HepG2 (cell line): ENCODE results near the gene KIF1C. TPM values are rescaled to one million over a fixed set of nuclear protein-coding genes. Genes with fewer than 3 reads are reported as not detected.

Experiments
- HMGXB4 ChIP-seq, 2 experiments: sonication (generic) in 1 of 2; formaldehyde crosslinking in 1 of 2; IDR thresholded peaks; 2 replicates each; pipeline versions ENCODE4 v1.4.0 to v1.6.1; 2018 to 2020; ENCODE audit warnings: missing genetic modification reagents in 2 of 2, borderline replicate concordance in 1 of 2, low read depth in 1 of 2, mild to moderate bottlenecking in 1 of 2, missing biosample characterization in 1 of 2
- HOXA3 ChIP-seq: sonication (generic); formaldehyde crosslinking; IDR thresholded peaks from 2 replicates; pipeline ENCODE4 v1.5.0; 2020; ENCODE audit warnings: missing genetic modification reagents
- MTF1 ChIP-seq: sonication (generic); formaldehyde crosslinking; IDR thresholded peaks from 2 replicates; pipeline ENCODE4 v1.5.0; 2020; ENCODE audit warnings: missing genetic modification reagents
- MXD4 ChIP-seq: IDR thresholded peaks from 2 replicates; pipeline ENCODE4 v1.6.1; 2016; ENCODE audit warnings: mild to moderate bottlenecking, missing biosample characterization, missing genetic modification reagents
- RFXANK ChIP-seq: IDR thresholded peaks from 2 replicates; pipeline ENCODE4 v1.6.1; 2016
- SAP130 ChIP-seq: IDR thresholded peaks from 2 replicates; pipeline ENCODE4 v1.6.1; 2016; ENCODE audit warnings: low read depth
- TOPORS ChIP-seq: sonication (generic); formaldehyde crosslinking; IDR thresholded peaks from 2 replicates; pipeline ENCODE4 v1.8.0; 2023; ENCODE audit warnings: mild to moderate bottlenecking, missing genetic modification reagents
- ZNF30 ChIP-seq: sonication (generic); formaldehyde crosslinking; IDR thresholded peaks from 2 replicates; pipeline ENCODE4 v1.5.0; 2020; ENCODE audit warnings: mild to moderate bottlenecking, missing genetic modification reagents
- ZNF567 ChIP-seq: sonication (generic); formaldehyde crosslinking; IDR thresholded peaks from 2 replicates; pipeline ENCODE4 v1.8.1; 2023; ENCODE audit warnings: mild to moderate bottlenecking, missing genetic modification reagents, borderline replicate concordance
- ZNF615 ChIP-seq: sonication (generic); formaldehyde crosslinking; IDR thresholded peaks from 2 replicates; pipeline ENCODE4 v1.5.0; 2020; ENCODE audit warnings: mild to moderate bottlenecking, missing genetic modification reagents, borderline replicate concordance
- ZNF841 ChIP-seq: sonication (generic); formaldehyde crosslinking; IDR thresholded peaks from 2 replicates; pipeline ENCODE4 v1.8.1; 2023; ENCODE audit warnings: missing genetic modification reagents, borderline replicate concordance
- ZNF883 ChIP-seq: sonication (generic); formaldehyde crosslinking; IDR thresholded peaks from 2 replicates; pipeline ENCODE4 v1.5.1; 2020; ENCODE audit warnings: mild to moderate bottlenecking, missing genetic modification reagents; ENCODE audit errors: not compliant biosample characterization
- polyA plus RNA-seq, 8 experiments: library from polyadenylated mRNA; depleted of rRNA in 3 of 8; stranded (reverse) in 7 of 8; unstranded in 1 of 8; fragments of >200 nt; fragmentation: Illumina TruSeq in 4 of 8; extraction: Trizol in 4 of 8; gene quantifications; 2 replicates each; pipeline versions ENCODE4 v1.2.1 to v1.2.3, GENCODE V29; 2011 to 2016; ENCODE audit warnings: low read depth in 4 of 8, missing spikeins in 1 of 8, mixed read lengths in 1 of 8; ENCODE audit not compliant: insufficient read depth in 1 of 8
- total RNA-seq, 5 experiments: library from RNA; depleted of rRNA; stranded (reverse); fragments of >200 nt; fragmentation: Illumina TruSeq; extraction: Trizol; gene quantifications; 2 replicates each; pipeline ENCODE4 v1.2.3, GENCODE V29; 2016; ENCODE audit warnings: low read depth in 1 of 5
- TF ChIP-seq, protein P1 (sequence below): sonication (generic); formaldehyde crosslinking; IDR thresholded peaks from 2 replicates; pipeline ENCODE4 v1.5.0; 2020; ENCODE audit warnings: mild to moderate bottlenecking, missing genetic modification reagents, borderline replicate concordance
- TF ChIP-seq, protein P2 (sequence below): sonication (generic); formaldehyde crosslinking; IDR thresholded peaks from one replicate; pipeline ENCODE4 v1.5.1; 2020; ENCODE audit warnings: mild to moderate bottlenecking, missing genetic modification reagents; ENCODE audit errors: not compliant biosample characterization
- TF ChIP-seq, protein P3 (sequence below): sonication (generic); formaldehyde crosslinking; IDR thresholded peaks from 2 replicates; pipeline ENCODE4 v1.4.0; 2020; ENCODE audit warnings: low read depth, mild to moderate bottlenecking, missing genetic modification reagents

KIF1C gene
- total and polyA plus RNA-seq, 2 of the 13 experiments (the other 11 are each of a cell fraction or from before 2014, with no cell fraction given), result 70.0 to 104 TPM

DNA sequence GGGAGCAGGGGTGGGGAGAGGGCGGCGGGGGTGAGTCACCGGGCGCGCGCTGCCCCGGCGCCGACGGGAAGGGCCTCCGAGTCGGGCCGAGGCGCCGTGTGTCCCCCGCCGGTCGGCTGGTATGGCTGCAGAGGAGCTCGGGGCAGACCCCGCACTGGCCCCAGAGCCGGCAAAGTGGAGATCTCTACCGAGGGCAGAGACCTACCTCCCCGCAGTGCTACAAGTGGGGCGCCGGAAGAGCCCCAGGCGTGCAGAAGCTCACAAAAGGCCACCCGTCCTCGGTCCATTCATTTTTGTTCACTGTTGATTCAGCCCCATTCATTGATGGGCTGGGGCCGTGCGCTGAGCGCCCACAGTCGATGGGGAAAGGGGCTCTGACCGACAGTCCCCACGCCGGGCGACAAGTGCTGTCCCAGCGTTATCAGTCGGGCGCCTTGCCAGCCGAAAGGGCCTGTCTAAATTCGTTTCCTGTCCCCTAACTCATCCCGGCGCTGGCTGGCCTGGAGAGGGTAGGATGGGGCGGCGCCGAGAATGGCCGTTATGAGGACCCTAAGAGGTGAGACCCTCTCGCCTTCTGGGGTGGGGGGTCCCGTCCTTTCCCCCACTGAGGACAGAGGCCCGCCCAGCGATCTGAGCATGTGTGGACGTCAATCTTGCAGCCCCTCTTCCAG is 47.5 kb upstream of the KIF1C start (continued):
- no peak for TF ChIP-seq ZNF841 (CRISPR knock-in tag)
- no peak for TF ChIP-seq ZNF615 (CRISPR knock-in tag)
- TF ChIP-seq, protein P1, sequence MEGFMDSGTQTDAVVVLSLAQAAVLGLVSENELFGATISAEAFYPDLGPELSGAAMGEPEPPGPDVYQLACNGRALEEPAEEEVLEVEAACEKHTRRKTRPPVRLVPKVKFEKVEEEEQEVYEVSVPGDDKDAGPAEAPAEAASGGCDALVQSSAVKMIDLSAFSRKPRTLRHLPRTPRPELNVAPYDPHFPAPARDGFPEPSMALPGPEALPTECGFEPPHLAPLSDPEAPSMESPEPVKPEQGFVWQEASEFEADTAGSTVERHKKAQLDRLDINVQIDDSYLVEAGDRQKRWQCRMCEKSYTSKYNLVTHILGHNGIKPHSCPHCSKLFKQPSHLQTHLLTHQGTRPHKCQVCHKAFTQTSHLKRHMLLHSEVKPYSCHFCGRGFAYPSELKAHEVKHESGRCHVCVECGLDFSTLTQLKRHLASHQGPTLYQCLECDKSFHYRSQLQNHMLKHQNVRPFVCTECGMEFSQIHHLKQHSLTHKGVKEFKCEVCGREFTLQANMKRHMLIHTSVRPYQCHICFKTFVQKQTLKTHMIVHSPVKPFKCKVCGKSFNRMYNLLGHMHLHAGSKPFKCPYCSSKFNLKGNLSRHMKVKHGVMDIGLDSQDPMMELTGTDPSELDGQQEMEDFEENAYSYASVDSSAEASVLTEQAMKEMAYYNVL (CRISPR knock-in tag), result no peak
- TF ChIP-seq ZNF30 (CRISPR knock-in tag), result no peak
- no peak for TF ChIP-seq MTF1 (CRISPR knock-in tag)
- peak; percentile 5; the same call in 1 of the 2 replicates for TF ChIP-seq HOXA3 (CRISPR knock-in tag)
- TF ChIP-seq MXD4, result no peak
- TF ChIP-seq HMGXB4 (CRISPR knock-in tag; IDR thresholded peaks at IDR 0.05; ENCODE audit: borderline replicate concordance in 1 of 2, low read depth in 1 of 2), result no peak; a peak in 1 of 4 replicates
- peak; percentile 40; the same call in 1 of the 2 replicates for TF ChIP-seq SAP130 (CRISPR knock-in tag)
- no peak for TF ChIP-seq TOPORS (CRISPR knock-in tag)
- TF ChIP-seq ZNF567 (CRISPR knock-in tag), result 0 out of 2 replicates have a peak, but pooled peaks have one; percentile 32
- TF ChIP-seq, protein P2, sequence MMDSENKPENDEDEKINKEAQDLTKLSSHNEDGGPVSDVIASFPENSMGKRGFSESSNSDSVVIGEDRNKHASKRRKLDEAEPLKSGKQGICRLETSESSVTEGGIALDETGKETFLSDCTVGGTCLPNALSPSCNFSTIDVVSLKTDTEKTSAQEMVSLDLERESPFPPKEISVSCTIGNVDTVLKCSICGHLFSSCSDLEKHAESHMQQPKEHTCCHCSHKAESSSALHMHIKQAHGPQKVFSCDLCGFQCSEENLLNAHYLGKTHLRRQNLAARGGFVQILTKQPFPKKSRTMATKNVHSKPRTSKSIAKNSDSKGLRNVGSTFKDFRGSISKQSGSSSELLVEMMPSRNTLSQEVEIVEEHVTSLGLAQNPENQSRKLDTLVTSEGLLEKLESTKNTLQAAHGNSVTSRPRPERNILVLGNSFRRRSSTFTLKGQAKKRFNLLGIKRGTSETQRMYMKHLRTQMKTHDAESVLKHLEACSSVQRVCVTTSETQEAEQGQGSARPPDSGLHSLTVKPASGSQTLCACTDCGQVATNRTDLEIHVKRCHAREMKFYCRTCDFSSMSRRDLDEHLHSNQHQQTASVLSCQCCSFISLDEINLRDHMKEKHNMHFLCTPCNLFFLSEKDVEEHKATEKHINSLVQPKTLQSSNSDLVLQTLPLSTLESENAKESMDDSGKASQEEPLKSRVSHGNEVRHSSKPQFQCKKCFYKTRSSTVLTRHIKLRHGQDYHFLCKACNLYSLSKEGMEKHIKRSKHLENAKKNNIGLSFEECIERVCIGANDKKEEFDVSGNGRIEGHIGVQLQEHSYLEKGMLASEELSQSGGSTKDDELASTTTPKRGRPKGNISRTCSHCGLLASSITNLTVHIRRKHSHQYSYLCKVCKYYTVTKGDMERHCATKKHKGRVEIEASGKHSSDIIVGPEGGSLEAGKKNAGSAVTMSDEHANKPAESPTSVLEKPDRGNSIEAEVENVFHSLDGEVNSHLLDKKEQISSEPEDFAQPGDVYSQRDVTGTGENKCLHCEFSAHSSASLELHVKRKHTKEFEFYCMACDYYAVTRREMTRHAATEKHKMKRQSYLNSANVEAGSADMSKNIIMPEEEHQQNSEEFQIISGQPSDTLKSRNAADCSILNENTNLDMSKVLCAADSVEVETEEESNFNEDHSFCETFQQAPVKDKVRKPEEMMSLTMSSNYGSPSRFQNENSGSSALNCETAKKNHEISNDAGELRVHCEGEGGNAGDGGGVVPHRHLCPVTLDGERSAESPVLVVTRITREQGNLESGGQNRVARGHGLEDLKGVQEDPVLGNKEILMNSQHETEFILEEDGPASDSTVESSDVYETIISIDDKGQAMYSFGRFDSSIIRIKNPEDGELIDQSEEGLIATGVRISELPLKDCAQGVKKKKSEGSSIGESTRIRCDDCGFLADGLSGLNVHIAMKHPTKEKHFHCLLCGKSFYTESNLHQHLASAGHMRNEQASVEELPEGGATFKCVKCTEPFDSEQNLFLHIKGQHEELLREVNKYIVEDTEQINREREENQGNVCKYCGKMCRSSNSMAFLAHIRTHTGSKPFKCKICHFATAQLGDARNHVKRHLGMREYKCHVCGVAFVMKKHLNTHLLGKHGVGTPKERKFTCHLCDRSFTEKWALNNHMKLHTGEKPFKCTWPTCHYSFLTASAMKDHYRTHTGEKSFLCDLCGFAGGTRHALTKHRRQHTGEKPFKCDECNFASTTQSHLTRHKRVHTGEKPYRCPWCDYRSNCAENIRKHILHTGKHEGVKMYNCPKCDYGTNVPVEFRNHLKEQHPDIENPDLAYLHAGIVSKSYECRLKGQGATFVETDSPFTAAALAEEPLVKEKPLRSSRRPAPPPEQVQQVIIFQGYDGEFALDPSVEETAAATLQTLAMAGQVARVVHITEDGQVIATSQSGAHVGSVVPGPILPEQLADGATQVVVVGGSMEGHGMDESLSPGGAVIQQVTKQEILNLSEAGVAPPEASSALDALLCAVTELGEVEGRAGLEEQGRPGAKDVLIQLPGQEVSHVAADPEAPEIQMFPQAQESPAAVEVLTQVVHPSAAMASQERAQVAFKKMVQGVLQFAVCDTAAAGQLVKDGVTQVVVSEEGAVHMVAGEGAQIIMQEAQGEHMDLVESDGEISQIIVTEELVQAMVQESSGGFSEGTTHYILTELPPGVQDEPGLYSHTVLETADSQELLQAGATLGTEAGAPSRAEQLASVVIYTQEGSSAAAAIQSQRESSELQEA (CRISPR knock-in tag), result no peak
- TF ChIP-seq, protein P3, sequence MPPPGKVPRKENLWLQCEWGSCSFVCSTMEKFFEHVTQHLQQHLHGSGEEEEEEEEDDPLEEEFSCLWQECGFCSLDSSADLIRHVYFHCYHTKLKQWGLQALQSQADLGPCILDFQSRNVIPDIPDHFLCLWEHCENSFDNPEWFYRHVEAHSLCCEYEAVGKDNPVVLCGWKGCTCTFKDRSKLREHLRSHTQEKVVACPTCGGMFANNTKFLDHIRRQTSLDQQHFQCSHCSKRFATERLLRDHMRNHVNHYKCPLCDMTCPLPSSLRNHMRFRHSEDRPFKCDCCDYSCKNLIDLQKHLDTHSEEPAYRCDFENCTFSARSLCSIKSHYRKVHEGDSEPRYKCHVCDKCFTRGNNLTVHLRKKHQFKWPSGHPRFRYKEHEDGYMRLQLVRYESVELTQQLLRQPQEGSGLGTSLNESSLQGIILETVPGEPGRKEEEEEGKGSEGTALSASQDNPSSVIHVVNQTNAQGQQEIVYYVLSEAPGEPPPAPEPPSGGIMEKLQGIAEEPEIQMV (CRISPR knock-in tag), result no peak
- TF ChIP-seq ZNF883, result peak; percentile 18
- no peak for TF ChIP-seq RFXANK (CRISPR knock-in tag)
